ENCODE results near the gene KCNAB2.

The KCNAB2 gene

DNA sequence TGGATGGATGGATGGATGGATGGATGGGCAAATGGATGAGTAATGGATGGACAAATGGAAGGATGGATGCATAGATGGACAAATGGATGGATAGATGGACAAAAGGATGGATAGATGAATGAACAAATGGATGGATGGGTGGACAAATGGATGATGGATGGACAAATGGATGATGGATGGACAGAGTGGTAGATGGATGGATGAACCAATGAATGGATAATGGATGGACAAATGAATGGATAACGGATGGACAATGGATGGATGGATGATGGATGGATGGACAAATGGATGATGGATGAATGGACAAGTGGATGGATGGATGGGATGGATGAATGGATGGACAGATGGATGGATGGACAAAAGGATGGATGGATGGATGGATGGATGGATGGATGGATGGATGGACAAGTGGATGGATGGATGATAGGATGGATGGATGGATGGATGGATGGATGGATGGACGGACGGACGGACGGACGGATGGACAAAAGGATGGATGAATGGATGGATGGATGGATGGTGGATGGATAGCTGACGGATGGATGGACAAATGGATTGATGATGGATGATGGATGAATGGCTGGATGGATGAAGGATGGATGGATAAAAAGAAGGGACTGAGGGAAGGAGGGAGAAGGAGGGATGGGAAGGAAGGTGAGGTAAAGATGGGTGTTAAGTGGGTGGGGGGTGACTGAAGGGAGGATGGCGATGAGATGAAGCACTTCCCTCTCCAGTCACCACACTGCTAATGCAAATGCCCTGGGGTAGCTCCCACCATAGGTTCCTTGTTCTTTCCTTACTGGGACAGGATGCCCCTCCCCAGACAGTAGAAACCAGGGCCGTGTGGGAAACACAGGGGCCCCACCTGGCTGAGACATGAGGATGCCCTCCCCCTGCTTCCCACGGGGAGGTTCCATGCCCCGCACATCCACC, 104.6 kb downstream of the KCNAB2 start:
- H3K4me3 ChIP-seq (ENCODE audit: low read depth, low read length), result no peak overlapping the region
- TF ChIP-seq, protein P1, sequence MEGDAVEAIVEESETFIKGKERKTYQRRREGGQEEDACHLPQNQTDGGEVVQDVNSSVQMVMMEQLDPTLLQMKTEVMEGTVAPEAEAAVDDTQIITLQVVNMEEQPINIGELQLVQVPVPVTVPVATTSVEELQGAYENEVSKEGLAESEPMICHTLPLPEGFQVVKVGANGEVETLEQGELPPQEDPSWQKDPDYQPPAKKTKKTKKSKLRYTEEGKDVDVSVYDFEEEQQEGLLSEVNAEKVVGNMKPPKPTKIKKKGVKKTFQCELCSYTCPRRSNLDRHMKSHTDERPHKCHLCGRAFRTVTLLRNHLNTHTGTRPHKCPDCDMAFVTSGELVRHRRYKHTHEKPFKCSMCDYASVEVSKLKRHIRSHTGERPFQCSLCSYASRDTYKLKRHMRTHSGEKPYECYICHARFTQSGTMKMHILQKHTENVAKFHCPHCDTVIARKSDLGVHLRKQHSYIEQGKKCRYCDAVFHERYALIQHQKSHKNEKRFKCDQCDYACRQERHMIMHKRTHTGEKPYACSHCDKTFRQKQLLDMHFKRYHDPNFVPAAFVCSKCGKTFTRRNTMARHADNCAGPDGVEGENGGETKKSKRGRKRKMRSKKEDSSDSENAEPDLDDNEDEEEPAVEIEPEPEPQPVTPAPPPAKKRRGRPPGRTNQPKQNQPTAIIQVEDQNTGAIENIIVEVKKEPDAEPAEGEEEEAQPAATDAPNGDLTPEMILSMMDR (IDR thresholded peaks at IDR 0.05; ENCODE audit: control insufficient read depth, extremely low read depth, insufficient read depth), result no peak
- no peak for DNase-seq (ENCODE audit: low read depth)
